ENCODE results near the gene CHMP2A.

DNA sequence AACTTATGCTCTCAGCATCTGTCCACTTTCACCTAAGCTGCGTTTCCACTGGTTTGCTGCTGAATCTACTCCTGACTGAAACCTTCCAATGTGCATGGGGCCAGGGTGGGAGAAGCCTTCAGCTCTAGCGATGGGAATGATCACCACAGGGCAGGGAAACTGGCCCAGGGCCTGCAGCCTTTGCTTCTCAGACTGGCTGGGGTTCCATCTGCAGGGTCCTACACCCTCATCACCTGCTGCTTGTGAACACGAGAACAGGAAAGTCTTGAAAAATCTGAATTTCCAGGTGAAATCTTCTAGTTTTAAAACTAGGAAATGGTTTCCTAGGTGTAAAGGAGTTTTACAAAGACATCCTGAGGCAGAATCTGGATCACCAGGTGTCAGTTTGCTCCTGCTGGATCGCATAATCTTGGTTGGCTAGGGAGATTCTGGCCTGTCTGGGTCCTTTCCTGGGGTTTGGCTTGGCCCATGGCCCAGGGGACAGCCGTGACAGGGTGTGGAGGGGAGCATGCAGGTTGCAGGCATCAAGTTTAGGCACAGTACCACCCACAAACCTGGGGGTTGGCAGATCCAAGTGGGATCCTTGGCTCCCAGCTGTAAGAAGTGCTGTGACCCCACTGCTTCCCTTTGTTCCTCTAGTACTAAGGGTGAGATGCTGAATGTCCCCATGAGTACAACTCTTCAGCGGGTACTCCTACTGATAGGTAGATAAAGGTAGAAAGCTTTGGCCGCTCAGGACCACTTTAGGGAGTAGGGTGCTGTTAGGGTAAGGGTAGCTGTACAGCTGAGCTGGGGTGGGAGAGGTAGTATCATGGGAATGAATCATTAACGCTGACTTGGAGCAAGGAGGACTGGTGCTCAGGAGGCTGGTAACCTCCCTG lies 5.3 kb upstream of the CHMP2A start:
- no peak for TF ChIP-seq RFX5 (IDR thresholded peaks at IDR 0.05; ENCODE audit: low read depth, low read length)
- TF ChIP-seq, protein P1, sequence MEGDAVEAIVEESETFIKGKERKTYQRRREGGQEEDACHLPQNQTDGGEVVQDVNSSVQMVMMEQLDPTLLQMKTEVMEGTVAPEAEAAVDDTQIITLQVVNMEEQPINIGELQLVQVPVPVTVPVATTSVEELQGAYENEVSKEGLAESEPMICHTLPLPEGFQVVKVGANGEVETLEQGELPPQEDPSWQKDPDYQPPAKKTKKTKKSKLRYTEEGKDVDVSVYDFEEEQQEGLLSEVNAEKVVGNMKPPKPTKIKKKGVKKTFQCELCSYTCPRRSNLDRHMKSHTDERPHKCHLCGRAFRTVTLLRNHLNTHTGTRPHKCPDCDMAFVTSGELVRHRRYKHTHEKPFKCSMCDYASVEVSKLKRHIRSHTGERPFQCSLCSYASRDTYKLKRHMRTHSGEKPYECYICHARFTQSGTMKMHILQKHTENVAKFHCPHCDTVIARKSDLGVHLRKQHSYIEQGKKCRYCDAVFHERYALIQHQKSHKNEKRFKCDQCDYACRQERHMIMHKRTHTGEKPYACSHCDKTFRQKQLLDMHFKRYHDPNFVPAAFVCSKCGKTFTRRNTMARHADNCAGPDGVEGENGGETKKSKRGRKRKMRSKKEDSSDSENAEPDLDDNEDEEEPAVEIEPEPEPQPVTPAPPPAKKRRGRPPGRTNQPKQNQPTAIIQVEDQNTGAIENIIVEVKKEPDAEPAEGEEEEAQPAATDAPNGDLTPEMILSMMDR (conservative IDR thresholded peaks at IDR 0.05; ENCODE audit: low read depth, low read length): no peak
- no peak for TF ChIP-seq POLR2A (IDR thresholded peaks at IDR 0.05; ENCODE audit: low read depth, low read length)
- no peak for TF ChIP-seq MAZ (IDR thresholded peaks at IDR 0.05; ENCODE audit: borderline replicate concordance, low read depth, low read length)
- TF ChIP-seq ELK1 (IDR thresholded peaks at IDR 0.05; ENCODE audit: borderline replicate concordance, low read depth, low read length): no peak
- no peak for TF ChIP-seq FOS (IDR thresholded peaks at IDR 0.05; ENCODE audit: low read depth, low read length)
- TF ChIP-seq RAD21 (IDR thresholded peaks at IDR 0.05; ENCODE audit: low read length): no peak
- no peak for TF ChIP-seq RCOR1 (IDR thresholded peaks at IDR 0.05; ENCODE audit: insufficient replicate concordance, low read length)
- TF ChIP-seq CEBPB (IDR thresholded peaks at IDR 0.05; ENCODE audit: low read depth, low read length): no peak
- no peak for TF ChIP-seq MAFK (IDR thresholded peaks at IDR 0.05; ENCODE audit: low read depth, low read length)
- no peak for TF ChIP-seq SMC3 (IDR thresholded peaks at IDR 0.05; ENCODE audit: low read depth, low read length)
- no peak for TF ChIP-seq MXI1 (IDR thresholded peaks at IDR 0.05; ENCODE audit: borderline replicate concordance, low read depth, low read length)
- no peak for TF ChIP-seq CHD1 (IDR thresholded peaks at IDR 0.05; ENCODE audit: low read depth, low read length)
- TF ChIP-seq, protein P2, sequence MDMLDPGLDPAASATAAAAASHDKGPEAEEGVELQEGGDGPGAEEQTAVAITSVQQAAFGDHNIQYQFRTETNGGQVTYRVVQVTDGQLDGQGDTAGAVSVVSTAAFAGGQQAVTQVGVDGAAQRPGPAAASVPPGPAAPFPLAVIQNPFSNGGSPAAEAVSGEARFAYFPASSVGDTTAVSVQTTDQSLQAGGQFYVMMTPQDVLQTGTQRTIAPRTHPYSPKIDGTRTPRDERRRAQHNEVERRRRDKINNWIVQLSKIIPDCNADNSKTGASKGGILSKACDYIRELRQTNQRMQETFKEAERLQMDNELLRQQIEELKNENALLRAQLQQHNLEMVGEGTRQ (IDR thresholded peaks at IDR 0.05; ENCODE audit: low read depth, low read length): no peak
